BJ (cell line): ENCODE measurements around the gene DPP10. TPM values are rescaled to one million over a fixed set of nuclear protein-coding genes. Genes with fewer than 3 reads are reported as not detected.

ENCODE experiments used
- CTCF ChIA-PET: fragments of 350-600 bp; formaldehyde crosslinking; extraction: SDS; loops from one replicate; lab custom pipeline; 2021; ENCODE audit warnings: antibody characterized with exemption, inconsistent platforms; lab: Yijun Ruan, JAX
- POLR2A ChIA-PET: fragments of 300-600 bp; sonication (Branson Sonifier 250); formaldehyde crosslinking; extraction: SDS; loops from one replicate; lab custom pipeline; 2021; ENCODE audit warnings: antibody characterized with exemption; lab: Charles Lee
- DNase-seq: peaks from one replicate; pipeline ENCODE4 v3.0.0-alpha.2; 2011; ENCODE audit warnings: low read depth
- H3K27me3 ChIP-seq: 2 replicates; pipeline ENCODE4 v1.6.0; 2011; ENCODE audit warnings: low read length; ENCODE audit not compliant: control insufficient read depth, insufficient read depth
- H3K36me3 ChIP-seq: 2 replicates; pipeline ENCODE4 v1.5.1; 2011; ENCODE audit warnings: low read length; ENCODE audit not compliant: control insufficient read depth, insufficient read depth
- H3K4me3 ChIP-seq: 2 replicates; pipeline ENCODE4 v1.5.1; 2011; ENCODE audit warnings: low read depth, mild to moderate bottlenecking, control low read depth, low read length
- polyA plus RNA-seq: library from polyadenylated mRNA; depleted of rRNA; stranded (reverse); fragments of >200 nt; gene quantifications from 2 replicates; pipeline ENCODE4 v1.2.3, GENCODE V29; 2011
- TF ChIP-seq, protein P1 (sequence below): IDR thresholded peaks from 2 replicates; pipeline ENCODE4 v1.5.1; 2011; ENCODE audit warnings: low read depth, mild to moderate bottlenecking, control low read depth, inconsistent platforms, low read length, moderate library complexity; ENCODE audit not compliant: insufficient read depth

The DPP10 gene
- polyA plus RNA-seq, 1 experiment, result not detected

DNA sequence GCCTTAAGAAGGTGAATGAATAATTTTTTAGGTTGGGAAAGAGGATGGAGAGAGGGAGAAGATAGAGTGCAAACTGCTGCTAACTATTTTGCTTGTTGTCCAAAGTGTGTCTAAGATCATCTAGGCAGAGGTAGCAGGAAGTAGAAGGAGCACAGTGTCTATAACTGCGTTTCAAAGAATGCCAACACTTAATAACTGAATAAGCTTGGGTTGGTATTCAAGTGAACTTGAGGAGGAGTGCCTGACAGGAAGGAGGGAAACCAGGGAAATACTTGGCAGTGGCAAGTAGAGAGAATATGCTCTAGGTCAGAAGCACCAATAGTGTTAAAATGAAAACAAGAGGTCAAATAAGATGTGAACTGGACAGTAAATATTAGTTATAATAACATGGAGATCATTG, 155.9 kb downstream of the DPP10 start:
- no peak for DNase-seq
- Histone ChIP-seq H3K4me3 (no peak overlapping the region), H3K36me3 (no peaks in the 10 kb centered on the region), H3K27me3 (no peaks in the 10 kb centered on the region)
- POLR2A ChIA-PET, result no interaction called here
- CTCF ChIA-PET, result no interaction called here
- TF ChIP-seq, protein P1, sequence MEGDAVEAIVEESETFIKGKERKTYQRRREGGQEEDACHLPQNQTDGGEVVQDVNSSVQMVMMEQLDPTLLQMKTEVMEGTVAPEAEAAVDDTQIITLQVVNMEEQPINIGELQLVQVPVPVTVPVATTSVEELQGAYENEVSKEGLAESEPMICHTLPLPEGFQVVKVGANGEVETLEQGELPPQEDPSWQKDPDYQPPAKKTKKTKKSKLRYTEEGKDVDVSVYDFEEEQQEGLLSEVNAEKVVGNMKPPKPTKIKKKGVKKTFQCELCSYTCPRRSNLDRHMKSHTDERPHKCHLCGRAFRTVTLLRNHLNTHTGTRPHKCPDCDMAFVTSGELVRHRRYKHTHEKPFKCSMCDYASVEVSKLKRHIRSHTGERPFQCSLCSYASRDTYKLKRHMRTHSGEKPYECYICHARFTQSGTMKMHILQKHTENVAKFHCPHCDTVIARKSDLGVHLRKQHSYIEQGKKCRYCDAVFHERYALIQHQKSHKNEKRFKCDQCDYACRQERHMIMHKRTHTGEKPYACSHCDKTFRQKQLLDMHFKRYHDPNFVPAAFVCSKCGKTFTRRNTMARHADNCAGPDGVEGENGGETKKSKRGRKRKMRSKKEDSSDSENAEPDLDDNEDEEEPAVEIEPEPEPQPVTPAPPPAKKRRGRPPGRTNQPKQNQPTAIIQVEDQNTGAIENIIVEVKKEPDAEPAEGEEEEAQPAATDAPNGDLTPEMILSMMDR, result no peak

DNA sequence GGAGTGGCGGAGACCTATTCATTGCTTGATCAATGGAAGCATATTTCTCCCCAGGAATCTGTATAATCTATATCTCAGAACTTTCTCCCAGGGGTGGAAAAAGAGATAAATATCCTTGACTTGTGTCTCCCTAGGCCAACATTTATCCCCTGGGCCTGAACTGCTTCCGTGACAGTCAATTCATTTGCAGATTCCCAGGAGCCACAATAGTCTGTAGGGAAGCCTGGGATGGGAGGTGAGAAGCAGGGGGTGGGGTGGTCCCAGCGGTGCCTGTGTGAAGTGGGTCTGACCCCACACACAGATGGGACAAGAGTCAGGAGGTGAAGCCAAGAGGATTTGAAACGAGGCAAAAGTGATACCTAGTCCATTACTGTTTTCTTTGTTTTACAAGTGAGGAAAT, 166.8 kb downstream of the DPP10 start:
- ChIA-PET POLR2A (no interaction called here), CTCF (no interaction called here)
- Histone ChIP-seq H3K4me3 (no peak overlapping the region), H3K36me3 (no peaks in the 10 kb centered on the region), H3K27me3 (no peaks in the 10 kb centered on the region)
- TF ChIP-seq, protein P1, result no peak
- no peak for DNase-seq

DNA sequence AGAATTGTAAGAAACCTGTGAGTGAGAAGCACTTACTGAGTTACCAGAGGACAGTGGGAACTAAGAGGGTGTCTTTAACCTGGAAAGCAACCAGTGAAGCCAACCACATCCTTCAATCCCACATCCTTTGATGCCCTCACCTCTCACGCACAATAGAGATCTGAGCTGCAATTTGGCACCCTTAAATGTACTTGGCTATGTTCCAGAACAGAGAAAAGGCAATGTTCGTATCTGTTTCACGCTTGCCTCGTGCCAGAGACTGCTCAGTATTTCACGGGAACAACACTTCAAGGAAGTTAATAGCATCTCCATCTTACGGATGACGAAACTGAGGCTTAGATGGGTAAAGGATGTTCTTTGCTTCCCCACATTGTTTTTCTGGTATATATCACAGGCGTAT, 167.4 kb downstream of the DPP10 start:
- TF ChIP-seq, protein P1, result no peak
- no peak overlapping the region for H3K4me3 ChIP-seq
- no peak for DNase-seq
- ChIA-PET POLR2A (no interaction called here), CTCF (no interaction called here)
- no peaks in the 10 kb centered on the region for H3K27me3 ChIP-seq
- no peaks in the 10 kb centered on the region for H3K36me3 ChIP-seq

DNA sequence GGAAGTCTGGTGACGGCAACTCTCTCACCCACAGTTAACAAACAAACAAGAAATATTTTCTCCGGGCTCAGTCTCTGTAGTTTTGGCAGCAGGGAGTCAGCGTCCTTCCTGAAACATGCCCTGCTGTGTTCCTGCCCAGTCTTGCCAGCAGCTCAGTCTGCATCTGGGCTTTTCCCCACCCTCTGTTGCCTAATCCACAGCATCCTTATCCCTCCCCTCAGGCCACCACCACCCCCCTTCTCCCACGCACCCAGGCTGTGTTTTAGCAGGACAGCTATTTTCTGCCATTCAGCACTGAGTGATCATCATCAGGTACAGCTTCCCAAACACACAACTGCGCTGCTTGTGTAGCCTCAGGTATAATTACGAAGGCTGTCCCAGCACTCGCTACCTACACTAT, 168.2 kb downstream of the DPP10 start:
- no peak for DNase-seq
- no peaks in the 10 kb centered on the region for H3K36me3 ChIP-seq
- TF ChIP-seq, protein P1, result no peak
- no peak overlapping the region for H3K4me3 ChIP-seq
- CTCF ChIA-PET, result no interaction called here
- POLR2A ChIA-PET, result no interaction called here
- H3K27me3 ChIP-seq, result no peaks in the 10 kb centered on the region

DNA sequence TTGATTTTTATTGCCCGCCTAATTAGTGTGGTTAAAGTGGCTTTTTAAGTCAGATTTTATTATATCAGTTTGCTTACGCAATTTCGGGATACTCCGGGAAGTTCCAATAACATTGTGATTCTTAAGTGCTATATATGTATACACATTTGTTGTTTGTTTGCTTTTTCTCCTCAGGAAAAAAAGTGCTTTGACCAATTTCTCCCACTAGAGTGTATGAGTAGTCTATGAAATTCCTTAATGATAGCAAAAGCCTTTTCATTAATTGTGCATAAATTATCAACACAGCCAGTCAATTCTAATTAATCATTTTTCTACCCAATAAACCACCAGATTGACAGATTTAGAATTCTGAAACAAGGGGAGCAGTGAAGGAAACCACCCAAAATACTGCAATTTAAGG, 172.2 kb downstream of the DPP10 start:
- H3K27me3 ChIP-seq, result no peaks in the 10 kb centered on the region
- ChIA-PET POLR2A (no interaction called here), CTCF (no interaction called here)
- DNase-seq, result no peak
- TF ChIP-seq, protein P1, result no peak
- H3K36me3 ChIP-seq, result no peaks in the 10 kb centered on the region
- no peak overlapping the region for H3K4me3 ChIP-seq
